HepG2 (cell line): Measurements from ENCODE around the gene RNF126. TPM values are rescaled to one million over a fixed set of nuclear protein-coding genes. Genes with fewer than 3 reads are reported as not detected.
"Not testable (repeated sequence)": the region's sequence is repeated elsewhere in the genome, so short reads cannot be mapped to it uniquely, and the experiment has no call there.

ENCODE experiments used
- ATAC-seq: fragments of 200-7000 bp; cut with Tn5 transposase; 3 replicates; pipeline ENCODE4 v1.9.1; 2020; ENCODE audit warnings: mild to moderate bottlenecking, moderate library complexity
- BruUV-seq: library from RNA; stranded (reverse); fragments of 400-500 nt; replicated peaks from 2 replicates; lab custom pipeline; 2021; lab: Mats Ljungman, UMichigan
- CTCF ChIA-PET: fragments of 300-600 bp; formaldehyde crosslinking; extraction: SDS; loops from one replicate; lab custom pipeline; 2021; ENCODE audit warnings: low total read pairs, inconsistent platforms, low intra/inter-chr PET ratio; lab: Yijun Ruan, JAX
- POLR2A ChIA-PET: fragments of 350-600 bp; sonication (Branson Sonifier 250); formaldehyde crosslinking; loops from one replicate; lab custom pipeline; 2020; ENCODE audit warnings: antibody characterized with exemption, inconsistent platforms; lab: Yijun Ruan, JAX
- DNase-seq: peaks from one replicate; pipeline ENCODE4 v3.0.0-alpha.2; 2015; ENCODE audit warnings: low spot score
- FAIRE-seq: peaks from 3 replicates; lab custom pipeline; 2011; peaks lifted over from hg19 to GRCh38; lab: Jason Lieb, UNC
- H2AFZ ChIP-seq: one replicate; pipeline ENCODE4 v1.6.1; 2011; ENCODE audit warnings: low read length, inconsistent platforms
- H3K27ac ChIP-seq: fragments of 300-600 bp; 3 replicates; pipeline ENCODE4 v1.8.0; 2011; ENCODE audit warnings: mixed run types, mild to moderate bottlenecking, mixed read lengths, low read length, inconsistent platforms; ENCODE audit not compliant: insufficient read depth; ENCODE audit errors: extremely low read length
- H3K27me3 ChIP-seq, 2 experiments: fragments of 200-600 bp in 1 of 2; 2 replicates in 1 of 2; 3 replicates in 1 of 2; pipeline versions ENCODE4 v1.6.0 to v1.8.0; 2011; ENCODE audit warnings: low read length in 2 of 2, mild to moderate bottlenecking in 2 of 2, moderate library complexity in 2 of 2, inconsistent platforms in 1 of 2; ENCODE audit not compliant: insufficient read depth in 2 of 2, control insufficient read depth in 1 of 2
- H3K36me3 ChIP-seq, 2 experiments: fragments of 200-600 bp in 1 of 2; replicated peaks in 1 of 2; 2 replicates in 1 of 2; 3 replicates in 1 of 2; pipeline versions ENCODE4 v1.5.1 to v1.8.0; 2011; ENCODE audit warnings: low read length in 2 of 2, inconsistent platforms in 1 of 2; ENCODE audit not compliant: insufficient read depth in 2 of 2, control insufficient read depth in 1 of 2
- H3K4me1 ChIP-seq: 2 replicates; pipeline ENCODE4 v1.5.1; 2012; ENCODE audit warnings: low read length, inconsistent platforms; ENCODE audit not compliant: insufficient read depth
- H3K4me2 ChIP-seq: 2 replicates; pipeline ENCODE4 v1.6.0; 2011; ENCODE audit warnings: low read depth, low read length, inconsistent platforms
- H3K4me3 ChIP-seq, 3 experiments: fragments of 200-600 bp in 1 of 3; sonication (generic), shearing (Covaris generic) in 1 of 3; replicated peaks in 1 of 3; 2 replicates each; pipeline ENCODE4 v1.5.1; 2011 to 2016; ENCODE audit warnings: low read length in 3 of 3, inconsistent platforms in 2 of 3, low read depth in 2 of 3, mild to moderate bottlenecking in 2 of 3, control low read depth in 1 of 3, mixed read lengths in 1 of 3; ENCODE audit not compliant: insufficient read depth in 1 of 3
- H3K79me2 ChIP-seq: one replicate; pipeline ENCODE4 v1.6.1; 2011; ENCODE audit warnings: low read length, inconsistent platforms; ENCODE audit not compliant: insufficient read depth
- H3K9ac ChIP-seq: 2 replicates; pipeline ENCODE4 v1.6.0; 2011; ENCODE audit warnings: mild to moderate bottlenecking, low read depth, low read length, inconsistent platforms; ENCODE audit not compliant: insufficient read depth
- H3K9me3 ChIP-seq: 2 replicates; pipeline ENCODE4 v1.5.1; 2012; ENCODE audit warnings: mild to moderate bottlenecking, low read length
- H4K20me1 ChIP-seq: 2 replicates; pipeline ENCODE4 v1.6.0; 2011; ENCODE audit warnings: inconsistent platforms, mild to moderate bottlenecking, low read length, moderate library complexity; ENCODE audit not compliant: insufficient read depth
- ARID5B ChIP-seq: IDR thresholded peaks from 2 replicates; pipeline ENCODE4 v1.4.0; 2020; ENCODE audit warnings: mild to moderate bottlenecking, missing genetic modification reagents
- STAG1 ChIP-seq: sonication (generic); formaldehyde crosslinking; IDR thresholded peaks from 2 replicates; pipeline ENCODE4 v1.4.0; 2020; ENCODE audit warnings: missing genetic modification reagents
- ZNF263 ChIP-seq: sonication (generic); formaldehyde crosslinking; IDR thresholded peaks from 2 replicates; pipeline ENCODE4 v1.4.0; 2020; ENCODE audit warnings: missing genetic modification reagents
- WGBS: methylation state at CpG from one replicate; pipeline ENCODE4 v1.1.6; 2017; ENCODE audit warnings: low lambda C conversion rate; 5-methylcytosine and 5-hydroxymethylcytosine counted together
- in situ Hi-C: cut with HindIII; loops from 2 replicates; pipeline ENCODE4 v1.10.0; 2017; ENCODE audit warnings: low pct_unique_long_range_greater_than_20kb; ENCODE audit not compliant: extremely low pct_ligation_motif_present
- intact Hi-C: fragments of 100-400 bp; cut with micrococcal nuclease; formaldehyde crosslinking; loops from one replicate; pipeline ENCODE4 v1.10.0; 2022; ENCODE audit not compliant: unreplicated experiment
- polyA plus RNA-seq, 8 experiments: library from polyadenylated mRNA; depleted of rRNA in 3 of 8; stranded (reverse) in 7 of 8; unstranded in 1 of 8; fragments of >200 nt; fragmentation: Illumina TruSeq in 4 of 8; extraction: Trizol in 4 of 8; gene quantifications; 2 replicates each; pipeline versions ENCODE4 v1.2.1 to v1.2.3, GENCODE V29; 2011 to 2016; ENCODE audit warnings: low read depth in 4 of 8, missing spikeins in 1 of 8, mixed read lengths in 1 of 8; ENCODE audit not compliant: insufficient read depth in 1 of 8
- total RNA-seq, 5 experiments: library from RNA; depleted of rRNA; stranded (reverse); fragments of >200 nt; fragmentation: Illumina TruSeq; extraction: Trizol; gene quantifications; 2 replicates each; pipeline ENCODE4 v1.2.3, GENCODE V29; 2016; ENCODE audit warnings: low read depth in 1 of 5

The RNF126 gene
- total and polyA plus RNA-seq, 2 of the 13 experiments (the other 11 are each of a cell fraction or from before 2014, with no cell fraction given), result 23.2 to 34.0 TPM

GRCh38 chr19:628168-628567 is 34.8 kb downstream of the RNF126 start (continued):
- TF ChIP-seq ARID5B (CRISPR knock-in tag) (no peak), ZNF263 (CRISPR knock-in tag) (peak; percentile 64; the same call in 1 of the 2 replicates), STAG1 (CRISPR knock-in tag) (peak; percentile 29; the same call in 1 of the 2 replicates)

- H3K27me3 ChIP-seq, BruUV-seq, H3K4me3 ChIP-seq, in situ Hi-C loops, H3K9ac ChIP-seq, ATAC-seq, H3K9me3 ChIP-seq, H3K4me2 ChIP-seq, POLR2A ChIA-PET, H3K27ac ChIP-seq, H4K20me1 ChIP-seq, FAIRE-seq, H2AFZ ChIP-seq, intact Hi-C loops, CTCF ChIA-PET, DNase-seq: not testable (repeated sequence)
- Histone ChIP-seq H3K4me1 (peaks cover 18% of the 10 kb centered on the region), H3K36me3 (peaks cover 8 to 37% of the 10 kb centered on the region in 2 experiments), H3K79me2 (peaks cover 17% of the 10 kb centered on the region)
- WGBS, result over 99% methylated on average over 7 of the region's 7 CpGs
These were observed 36.4 kb downstream of the RNF126 start for GRCh38 chr19:626566-626965.
